Neural cell (in vitro differentiated cells): Measurements from ENCODE around the gene SNX27. TPM values are rescaled to one million over a fixed set of nuclear protein-coding genes. Genes with fewer than 3 reads are reported as not detected.

Experiments used
- H2AFZ ChIP-seq: fragments of 200-600, 300-800 bp; sonication (generic), shearing (Covaris generic); 2 replicates; pipeline ENCODE4 v1.6.0; 2014; ENCODE audit warnings: low read depth, mild to moderate bottlenecking, antibody characterized with exemption, low read length, moderate library complexity
- H3F3A ChIP-seq: fragments of 200-600 bp; shearing (Covaris generic); 2 replicates; pipeline ENCODE4 v1.6.1; 2016; ENCODE audit warnings: mild to moderate bottlenecking, moderate library complexity, mixed read lengths, antibody characterized with exemption, low read length; ENCODE audit not compliant: insufficient read depth, poor library complexity, severe bottlenecking
- H3K27ac ChIP-seq: fragments of 200-600, 300-800 bp; sonication (generic), shearing (Covaris generic); 2 replicates; pipeline ENCODE4 v1.5.1; 2014; ENCODE audit warnings: mild to moderate bottlenecking, low read length, moderate library complexity
- H3K27me3 ChIP-seq: fragments of 300-800, 200-600 bp; sonication (generic), shearing (Covaris generic); 2 replicates; pipeline ENCODE4 v1.6.0; 2014; ENCODE audit warnings: mild to moderate bottlenecking, low read depth, low read length, moderate library complexity; ENCODE audit not compliant: insufficient read depth
- H3K36me3 ChIP-seq: fragments of 300-800, 200-600 bp; sonication (generic), shearing (Covaris generic); 2 replicates; pipeline ENCODE4 v1.5.1; 2014; ENCODE audit warnings: mild to moderate bottlenecking, antibody characterized with exemption, low read length, moderate library complexity; ENCODE audit not compliant: insufficient read depth
- H3K4me2 ChIP-seq: fragments of 300-800, 200-600 bp; sonication (generic), shearing (Covaris generic); 2 replicates; pipeline ENCODE4 v1.6.0; 2014; ENCODE audit warnings: mild to moderate bottlenecking, low read length
- H3K4me3 ChIP-seq: fragments of 300-800, 200-600 bp; sonication (generic), shearing (Covaris generic); 2 replicates; pipeline ENCODE4 v1.5.1; 2014; ENCODE audit warnings: mild to moderate bottlenecking, low read length, moderate library complexity
- H3K79me2 ChIP-seq: fragments of 200-600 bp; shearing (Covaris generic); replicated peaks from 2 replicates; pipeline ENCODE4 v1.6.0; 2014; ENCODE audit warnings: mild to moderate bottlenecking, low read length, moderate library complexity; ENCODE audit not compliant: insufficient read depth
- H3K9ac ChIP-seq: fragments of 300-800, 200-600 bp; sonication (generic), shearing (Covaris generic); 2 replicates; pipeline ENCODE4 v1.6.1; 2016; ENCODE audit warnings: mild to moderate bottlenecking, low read length, mixed read lengths
- H3K9me2 ChIP-seq: fragments of 200-600 bp; shearing (Covaris generic); 2 replicates; pipeline ENCODE4 v1.6.1; 2016; ENCODE audit warnings: mild to moderate bottlenecking, low read length, mixed read lengths; ENCODE audit not compliant: insufficient read depth
- H3K9me3 ChIP-seq: fragments of 200-600, 300-800 bp; sonication (generic), shearing (Covaris generic); 2 replicates; pipeline ENCODE4 v1.6.1; 2016; ENCODE audit warnings: mild to moderate bottlenecking, mixed run types, low read length, moderate library complexity, mixed read lengths
- H4K20me1 ChIP-seq: fragments of 200-600 bp; shearing (Covaris generic); 2 replicates; pipeline ENCODE4 v1.6.1; 2016; ENCODE audit warnings: mild to moderate bottlenecking, mixed run types; ENCODE audit not compliant: insufficient read depth
- EP300 ChIP-seq: fragments of 450-650 bp; conservative IDR thresholded peaks from 2 replicates; pipeline ENCODE4 v1.6.1; 2014; ENCODE audit warnings: antibody characterized with exemption, mild to moderate bottlenecking, moderate library complexity; ENCODE audit not compliant: poor library complexity, severe bottlenecking
- EZH2 ChIP-seq: fragments of 200-600, 300-800 bp; shearing (Covaris generic), sonication (generic); IDR thresholded peaks from 2 replicates; pipeline ENCODE4 v1.6.1; 2014; ENCODE audit warnings: antibody characterized with exemption, low read length, borderline replicate concordance, mild to moderate bottlenecking; ENCODE audit not compliant: insufficient read depth, poor library complexity, severe bottlenecking
- MXI1 ChIP-seq: fragments of 450-650 bp; conservative IDR thresholded peaks from 2 replicates; pipeline ENCODE4 v1.6.1; 2014; ENCODE audit warnings: antibody characterized with exemption, mild to moderate bottlenecking; ENCODE audit not compliant: poor library complexity, severe bottlenecking
- POLR2AphosphoS5 ChIP-seq: IDR thresholded peaks from 2 replicates; pipeline ENCODE4 v1.6.1; 2012
- RAD21 ChIP-seq: fragments of 450-650 bp; conservative IDR thresholded peaks from 2 replicates; pipeline ENCODE4 v1.6.1; 2014; ENCODE audit warnings: antibody characterized with exemption, mild to moderate bottlenecking, moderate library complexity
- SMC3 ChIP-seq: fragments of 450-650 bp; conservative IDR thresholded peaks from 2 replicates; pipeline ENCODE4 v1.6.1; 2014; ENCODE audit warnings: antibody characterized with exemption, mild to moderate bottlenecking, moderate library complexity; ENCODE audit not compliant: poor library complexity
- TAF1 ChIP-seq: IDR thresholded peaks from 2 replicates; pipeline ENCODE4 v1.6.1; 2012; ENCODE audit warnings: low read depth
- polyA plus RNA-seq: library from polyadenylated mRNA; depleted of rRNA; stranded (reverse); fragments of >200 nt; gene quantifications from 2 replicates; pipeline ENCODE4 v1.2.3, GENCODE V29; 2014
- TF ChIP-seq, protein P1 (sequence below): fragments of 450-650 bp; IDR thresholded peaks from 2 replicates; pipeline ENCODE4 v1.5.1; 2014; ENCODE audit warnings: antibody characterized with exemption, mild to moderate bottlenecking, moderate library complexity; ENCODE audit not compliant: poor library complexity, severe bottlenecking
- TF ChIP-seq, protein P2 (sequence below): IDR thresholded peaks from 2 replicates; pipeline ENCODE4 v1.6.1; 2012; ENCODE audit warnings: borderline replicate concordance

SNX27 gene
- polyA plus RNA-seq, 1 donor from 2014 or later, result 30.2 TPM

DNA sequence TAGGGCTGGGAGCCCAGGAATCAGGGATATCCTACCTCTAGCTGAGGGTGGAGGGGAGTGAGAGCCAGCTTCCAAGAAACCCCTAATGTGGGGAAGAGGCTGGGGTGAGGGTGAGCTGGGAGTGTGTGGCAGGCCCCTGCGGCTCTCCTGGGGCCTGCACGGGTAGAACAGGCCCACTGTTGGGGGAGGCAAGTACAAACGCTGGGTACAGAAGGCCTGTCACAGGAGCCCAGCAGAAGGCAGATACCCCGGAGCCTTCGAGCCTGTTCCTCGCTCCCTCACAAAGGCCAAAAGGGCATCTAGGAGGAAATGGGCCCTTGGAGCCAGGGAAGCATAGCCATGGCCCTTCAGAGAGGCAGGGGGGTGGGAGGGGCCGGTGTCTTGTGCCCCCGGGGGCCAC, 91.1 kb downstream of the SNX27 start:
- H3K4me2 ChIP-seq, result no peak overlapping the region
- H3K27ac ChIP-seq, result no peak overlapping the region
- no peaks in the 10 kb centered on the region for H3K9me2 ChIP-seq
- H2AFZ ChIP-seq, result no peak overlapping the region
- H3K9me3 ChIP-seq, result no peaks in the 10 kb centered on the region
- H3K27me3 ChIP-seq, result no peaks in the 10 kb centered on the region
- H3K36me3 ChIP-seq, result peaks cover 7% of the 10 kb centered on the region
- no peaks in the 10 kb centered on the region for H4K20me1 ChIP-seq
- H3K4me3 ChIP-seq, result no peak overlapping the region
- no peaks in the 10 kb centered on the region for H3K79me2 ChIP-seq
- TF ChIP-seq EP300 (no peak), MXI1 (no peak), TAF1 (no peak)
- no peak overlapping the region for H3K9ac ChIP-seq
- peaks cover 8% of the 10 kb centered on the region for H3F3A ChIP-seq

DNA sequence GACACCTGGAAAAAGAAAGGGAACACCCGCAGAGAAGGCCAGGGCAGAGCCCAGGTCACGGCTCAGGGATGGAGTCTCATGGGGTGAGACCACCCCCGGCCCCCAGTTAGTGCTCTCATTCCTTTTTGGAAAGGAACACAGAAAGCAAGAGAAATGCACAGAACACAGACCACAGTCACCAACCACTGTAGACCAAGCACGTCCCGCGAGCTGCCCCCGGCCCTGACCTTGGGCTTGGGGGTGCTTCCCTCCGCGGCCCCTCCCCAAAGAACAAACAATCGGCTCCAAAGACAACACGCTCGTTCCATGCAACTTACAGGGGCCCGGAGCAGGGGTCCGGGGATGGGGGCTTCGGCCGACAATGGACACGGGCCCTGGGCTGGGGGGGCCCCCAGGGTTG, 92.0 kb downstream of the SNX27 start:
- Histone ChIP-seq H3K4me3 (no peak overlapping the region), H3K36me3 (peaks cover 7% of the 10 kb centered on the region), H3K27me3 (no peaks in the 10 kb centered on the region), H3K4me2 (no peak overlapping the region), H3K9me3 (no peaks in the 10 kb centered on the region), H3K9ac (no peak overlapping the region), H3K79me2 (peaks cover 8% of the 10 kb centered on the region), H2AFZ (no peak overlapping the region), H3K9me2 (no peaks in the 10 kb centered on the region), H3K27ac (no peak overlapping the region), H3F3A (peaks cover 8% of the 10 kb centered on the region), H4K20me1 (no peaks in the 10 kb centered on the region)
- TF ChIP-seq TAF1 (no peak), POLR2AphosphoS5 (no peak), RAD21 (no peak), SMC3 (no peak), MXI1 (no peak), EZH2 (no peak), EP300 (no peak)
- TF ChIP-seq, protein P1, sequence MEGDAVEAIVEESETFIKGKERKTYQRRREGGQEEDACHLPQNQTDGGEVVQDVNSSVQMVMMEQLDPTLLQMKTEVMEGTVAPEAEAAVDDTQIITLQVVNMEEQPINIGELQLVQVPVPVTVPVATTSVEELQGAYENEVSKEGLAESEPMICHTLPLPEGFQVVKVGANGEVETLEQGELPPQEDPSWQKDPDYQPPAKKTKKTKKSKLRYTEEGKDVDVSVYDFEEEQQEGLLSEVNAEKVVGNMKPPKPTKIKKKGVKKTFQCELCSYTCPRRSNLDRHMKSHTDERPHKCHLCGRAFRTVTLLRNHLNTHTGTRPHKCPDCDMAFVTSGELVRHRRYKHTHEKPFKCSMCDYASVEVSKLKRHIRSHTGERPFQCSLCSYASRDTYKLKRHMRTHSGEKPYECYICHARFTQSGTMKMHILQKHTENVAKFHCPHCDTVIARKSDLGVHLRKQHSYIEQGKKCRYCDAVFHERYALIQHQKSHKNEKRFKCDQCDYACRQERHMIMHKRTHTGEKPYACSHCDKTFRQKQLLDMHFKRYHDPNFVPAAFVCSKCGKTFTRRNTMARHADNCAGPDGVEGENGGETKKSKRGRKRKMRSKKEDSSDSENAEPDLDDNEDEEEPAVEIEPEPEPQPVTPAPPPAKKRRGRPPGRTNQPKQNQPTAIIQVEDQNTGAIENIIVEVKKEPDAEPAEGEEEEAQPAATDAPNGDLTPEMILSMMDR, result no peak
- TF ChIP-seq, protein P2, sequence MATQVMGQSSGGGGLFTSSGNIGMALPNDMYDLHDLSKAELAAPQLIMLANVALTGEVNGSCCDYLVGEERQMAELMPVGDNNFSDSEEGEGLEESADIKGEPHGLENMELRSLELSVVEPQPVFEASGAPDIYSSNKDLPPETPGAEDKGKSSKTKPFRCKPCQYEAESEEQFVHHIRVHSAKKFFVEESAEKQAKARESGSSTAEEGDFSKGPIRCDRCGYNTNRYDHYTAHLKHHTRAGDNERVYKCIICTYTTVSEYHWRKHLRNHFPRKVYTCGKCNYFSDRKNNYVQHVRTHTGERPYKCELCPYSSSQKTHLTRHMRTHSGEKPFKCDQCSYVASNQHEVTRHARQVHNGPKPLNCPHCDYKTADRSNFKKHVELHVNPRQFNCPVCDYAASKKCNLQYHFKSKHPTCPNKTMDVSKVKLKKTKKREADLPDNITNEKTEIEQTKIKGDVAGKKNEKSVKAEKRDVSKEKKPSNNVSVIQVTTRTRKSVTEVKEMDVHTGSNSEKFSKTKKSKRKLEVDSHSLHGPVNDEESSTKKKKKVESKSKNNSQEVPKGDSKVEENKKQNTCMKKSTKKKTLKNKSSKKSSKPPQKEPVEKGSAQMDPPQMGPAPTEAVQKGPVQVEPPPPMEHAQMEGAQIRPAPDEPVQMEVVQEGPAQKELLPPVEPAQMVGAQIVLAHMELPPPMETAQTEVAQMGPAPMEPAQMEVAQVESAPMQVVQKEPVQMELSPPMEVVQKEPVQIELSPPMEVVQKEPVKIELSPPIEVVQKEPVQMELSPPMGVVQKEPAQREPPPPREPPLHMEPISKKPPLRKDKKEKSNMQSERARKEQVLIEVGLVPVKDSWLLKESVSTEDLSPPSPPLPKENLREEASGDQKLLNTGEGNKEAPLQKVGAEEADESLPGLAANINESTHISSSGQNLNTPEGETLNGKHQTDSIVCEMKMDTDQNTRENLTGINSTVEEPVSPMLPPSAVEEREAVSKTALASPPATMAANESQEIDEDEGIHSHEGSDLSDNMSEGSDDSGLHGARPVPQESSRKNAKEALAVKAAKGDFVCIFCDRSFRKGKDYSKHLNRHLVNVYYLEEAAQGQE, result no peak

DNA sequence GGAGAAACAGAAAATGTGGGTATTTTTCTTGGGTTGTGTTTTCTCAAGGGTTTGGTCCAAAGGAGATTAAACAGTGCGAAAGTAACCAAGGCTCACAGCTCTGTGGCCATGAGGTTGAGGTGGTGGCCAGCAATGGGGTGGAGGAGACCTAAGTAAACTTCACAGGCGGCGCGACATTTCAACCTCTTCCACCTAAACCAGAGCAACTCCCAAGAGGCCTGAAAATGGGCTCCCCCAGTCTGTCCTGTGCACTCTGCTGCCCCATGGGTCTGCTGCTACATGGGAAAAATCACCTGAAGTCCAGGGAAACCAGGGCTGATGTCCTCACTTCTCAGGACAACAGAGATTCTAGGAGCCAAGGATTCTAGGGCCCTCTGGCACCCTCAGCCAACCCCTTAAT, 92.4 kb downstream of the SNX27 start:
- Histone ChIP-seq H3K79me2 (peaks cover 12% of the 10 kb centered on the region), H3K9me3 (no peaks in the 10 kb centered on the region), H3F3A (peaks cover 7% of the 10 kb centered on the region), H3K9me2 (no peaks in the 10 kb centered on the region), H3K36me3 (peaks cover 7% of the 10 kb centered on the region), H3K27me3 (no peaks in the 10 kb centered on the region), H3K4me3 (no peak overlapping the region), H4K20me1 (no peaks in the 10 kb centered on the region), H3K4me2 (no peak overlapping the region), H2AFZ (no peak overlapping the region), H3K9ac (no peak overlapping the region), H3K27ac (no peak overlapping the region)
- TF ChIP-seq, protein P2, result no peak
- TF ChIP-seq POLR2AphosphoS5, result peak; percentile 1
- no peak for TF ChIP-seq MXI1
- TF ChIP-seq RAD21, result no peak
- no peak for TF ChIP-seq SMC3
- TF ChIP-seq TAF1, result no peak
- TF ChIP-seq EP300, result no peak
- TF ChIP-seq, protein P1, result no peak
